Heart left ventricle (tissue), 16 donors: ENCODE results near the gene PCP4L1. TPM values are rescaled to one million over a fixed set of nuclear protein-coding genes. Genes with fewer than 3 reads are reported as not detected.

Experiments
- ATAC-seq, 4 donors: fragments of 200-7000 bp; cut with Tn5 transposase; one replicate each; pipeline ENCODE4 v1.9.1; 2020 to 2022; ENCODE audit warnings: moderate library complexity in 4 of 4, mild to moderate bottlenecking in 3 of 4, moderate number of reproducible peaks in 1 of 4
- DNase-seq, 5 donors: peaks; one replicate each; pipeline ENCODE4 v3.0.0-alpha.2; 2020
- H3K27ac ChIP-seq, 12 donors: fragments of 200-600 bp; sonication (generic) in 4 of 12; one replicate each; pipeline versions ENCODE4 v1.5.0 to v1.8.0; 2016 to 2022; ENCODE audit warnings: mild to moderate bottlenecking in 2 of 12
- H3K27me3 ChIP-seq, 9 donors: fragments of 200-600 bp; sonication (generic) in 2 of 9; one replicate each; pipeline versions ENCODE4 v1.5.1 to v1.8.0; 2016 to 2022; ENCODE audit warnings: mild to moderate bottlenecking in 3 of 9
- H3K36me3 ChIP-seq, 9 donors: fragments of 200-600 bp; sonication (generic) in 2 of 9; one replicate each; pipeline versions ENCODE4 v1.5.0 to v1.8.0; 2018 to 2022; ENCODE audit warnings: mild to moderate bottlenecking in 2 of 9
- H3K4me1 ChIP-seq, 12 donors: fragments of 200-600 bp; sonication (generic) in 4 of 12; one replicate each; pipeline versions ENCODE4 v1.5.0 to v1.8.0; 2016 to 2022; ENCODE audit warnings: mild to moderate bottlenecking in 3 of 12
- H3K4me3 ChIP-seq, 12 donors: fragments of 200-600 bp; sonication (generic) in 4 of 12; one replicate each; pipeline versions ENCODE4 v1.5.0 to v1.8.0; 2017 to 2022; ENCODE audit warnings: mild to moderate bottlenecking in 9 of 12, moderate library complexity in 4 of 12
- H3K9me3 ChIP-seq, 12 donors: fragments of 200-600 bp; sonication (generic) in 4 of 12; one replicate each; pipeline versions ENCODE4 v1.5.0 to v1.8.0; 2016 to 2022; ENCODE audit warnings: mild to moderate bottlenecking in 1 of 12
- CTCF ChIP-seq, 12 donors: fragments of 200-600 bp; sonication (generic) in 4 of 12; IDR thresholded peaks; one replicate each; pipeline versions ENCODE4 v1.5.0 to v1.8.0; 2018 to 2022; ENCODE audit warnings: antibody characterized with exemption in 12 of 12, mild to moderate bottlenecking in 5 of 12
- POLR2A ChIP-seq, 2 donors: fragments of 450-650 bp; IDR thresholded peaks; one replicate each; pipeline ENCODE4 v1.6.1; 2017; ENCODE audit warnings: antibody characterized with exemption in 2 of 2, mild to moderate bottlenecking in 2 of 2, moderate library complexity in 2 of 2
- WGBS, 4 donors: extraction: QIAGEN DNeasy Blood & Tissue Kit in 2 of 4; methylation state at CpG; one replicate each; pipeline versions ENCODE4 v1.1.5 to v1.1.7; 2013 to 2018; 5-methylcytosine and 5-hydroxymethylcytosine counted together
- intact Hi-C, 10 donors: fragments of 100-400 bp; cut with DNase I; formaldehyde crosslinking; loops; one replicate each; pipeline versions ENCODE4 v1.11.1 to v1.14.2; 2022
- polyA plus RNA-seq, 2 donors: library from polyadenylated mRNA; stranded (reverse); fragments of 200-250 nt; gene quantifications; one replicate each; pipeline ENCODE4 v1.2.3, GENCODE V29; 2013
- total RNA-seq, 9 donors: library from RNA; depleted of rRNA in 2 of 9; stranded (reverse); fragments of >200 nt in 2 of 9; fragmentation: NEBNext Ultra II Directional in 3 of 9; extraction: Animal tissue kit (Norgen Biotek cat#: 25700) in 3 of 9; gene quantifications; one replicate each; pipeline versions ENCODE4 v1.1.0 to v1.2.4, GENCODE V29; 2016 to 2023
- donor health status: ischemic (EF 13 %, LVEDD 7.1; RV severe dilation, severe dysfunction).
- donor health status: healthy with polysubstance abuse.
- donor health status: DM: no; HTN: yes; CAD: no.
- donor health status: DM: no; HTN: no; CAD: no.
- donor health status: ischemic (EF 25% LVEDD 6.9; RV normal size, moderate dysfunction).
- donor health status: ischemic (EF 25% LVEDD 5.7; RV mildly dilated, moderate dysfunction).
- donor health status: healthy.
- donor health status: DM: yes; HTN: yes; CAD: no.
- donor health status: ischemic (EF 35%, LVEDD 5.7; RV mildly dilated, moderate dysfunction).
- donor health status: nonischemic (EF 11% LVEDD 7.7; RV severe dilation, severe dysfunction).
- donor health status: DM: yes; HTN: yes; CAD: no.
- donor health status: PGD.
- donor health status: ischemic (EF 29% LVEDD 5.4; RV normal size, mild dysfunction).
- donor health status: nonischemic (EF 23%, LVEDD 6.1; RV moderate dilation, normal function).

PCP4L1 gene
- total and polyA plus RNA-seq, 11 donors = 0.19 to 0.62 (median 0.46) TPM; not detected in 1

GRCh38 chr1:161290779-161291178, 32.2 kb downstream of the PCP4L1 start:
- TF ChIP-seq POLR2A (IDR thresholded peaks at IDR 0.05) = no peak
- no peak for TF ChIP-seq CTCF (IDR thresholded peaks at IDR 0.05)
- Histone ChIP-seq H3K4me1 (no peaks in the 10 kb centered on the region), H3K9me3 (no peaks in the 10 kb centered on the region), H3K27me3 (no peaks in the 10 kb centered on the region), H3K27ac (no peak overlapping the region), H3K4me3 (no peak overlapping the region), H3K36me3 (no peaks in the 10 kb centered on the region)
- ATAC-seq (no peak), DNase-seq (no peak)
- intact Hi-C loops = loop anchor here in 8 of 10 donors (1.0 to 5.0 kb wide), 3 partner anchors 63 to 64 kb away; partner anchors contain the start of gene TOMM40L (in 7 of the 8)
- WGBS, 4 donors = 72 to 89% (median 82%) methylated on average over 1 of the region's 1 CpG

GRCh38 chr1:161297415-161297814, 38.9 kb downstream of the PCP4L1 start:
- Histone ChIP-seq H3K4me3 (no peak overlapping the region), H3K27ac (peak overlapping the region in 1 of 12 donors; percentile 6), H3K27me3 (no peaks in the 10 kb centered on the region), H3K4me1 (peaks cover 0 to 13% (median 0%) of the 10 kb centered on the region in 12 donors), H3K9me3 (no peaks in the 10 kb centered on the region), H3K36me3 (no peaks in the 10 kb centered on the region)
- DNase-seq (no peak), ATAC-seq (no peak)
- intact Hi-C loops = loop anchor here in 1 of 10 donors (5.0 kb wide), 1 partner anchor 60 kb away; no protein-coding TSS in a partner anchor
- TF ChIP-seq POLR2A (IDR thresholded peaks at IDR 0.05) = no peak
- TF ChIP-seq CTCF (IDR thresholded peaks at IDR 0.05) = no peak

- Histone ChIP-seq H3K27me3 (no peaks in the 10 kb centered on the region), H3K27ac (peak overlapping the region in 1 of 12 donors; percentile 6), H3K9me3 (no peaks in the 10 kb centered on the region), H3K4me1 (peaks cover 0 to 13% (median 0%) of the 10 kb centered on the region in 12 donors), H3K36me3 (no peaks in the 10 kb centered on the region), H3K4me3 (no peak overlapping the region)
- DNase-seq (no peak), ATAC-seq (no peak)
- no peak for TF ChIP-seq POLR2A (IDR thresholded peaks at IDR 0.05)
- no peak for TF ChIP-seq CTCF (IDR thresholded peaks at IDR 0.05)
- WGBS, 4 donors = 92 to 95% (median 93%) methylated on average over 6 of the region's 6 CpGs
- intact Hi-C loops = loop anchor here in 1 of 10 donors (5.0 kb wide), 1 partner anchor 59 kb away; no protein-coding TSS in a partner anchor
Measured at GRCh38 chr1:161298116-161298515, 39.6 kb downstream of the PCP4L1 start.

- Histone ChIP-seq H3K27me3 (no peaks in the 10 kb centered on the region), H3K4me1 (peaks cover 0 to 23% (median under 1%) of the 10 kb centered on the region in 12 donors), H3K27ac (no peak overlapping the region), H3K9me3 (no peaks in the 10 kb centered on the region), H3K36me3 (no peaks in the 10 kb centered on the region), H3K4me3 (no peak overlapping the region)
- 75 to 80% (median 76%) methylated on average over 9 of the region's 9 CpGs for WGBS, 4 donors
- intact Hi-C loops = loop anchor here in 1 of 10 donors (5.0 kb wide), 1 partner anchor 58 kb away; no protein-coding TSS in a partner anchor
- ATAC-seq (no peak), DNase-seq (no peak)
- TF ChIP-seq POLR2A (IDR thresholded peaks at IDR 0.05) = no peak
- no peak for TF ChIP-seq CTCF (IDR thresholded peaks at IDR 0.05)
Measured at GRCh38 chr1:161299347-161299746, 40.8 kb downstream of the PCP4L1 start.
